Measurements from ENCODE around the gene KIF2B. TPM values are rescaled to one million over a fixed set of nuclear protein-coding genes. Genes with fewer than 3 reads are reported as not detected.

KIF2B gene
- total and polyA plus RNA-seq, 2 of the 4 experiments (the other 2 are of a cell fraction): not detected

DNA sequence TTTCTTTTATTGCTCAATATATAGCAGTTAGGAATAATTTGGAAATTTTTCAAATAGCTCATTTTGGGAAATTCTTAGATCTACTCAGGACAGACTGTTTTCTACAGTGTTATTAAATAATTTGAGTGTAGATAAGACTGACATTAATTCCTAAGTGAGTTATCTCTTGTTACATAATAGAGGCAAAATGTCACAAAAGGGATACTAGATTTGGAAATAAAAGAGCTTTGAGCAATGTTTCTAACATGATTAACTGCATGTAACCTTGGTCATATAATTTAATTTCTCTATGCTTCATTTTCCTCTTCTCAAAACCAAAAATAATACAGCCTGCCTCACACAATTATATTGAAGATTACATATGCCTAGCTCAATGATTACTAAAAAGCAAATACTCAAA, 16.3 kb upstream of the KIF2B start:
- ATAC-seq (ENCODE audit: low read depth): no peak

More for the DNA sequence above, 16.3 kb upstream of the KIF2B start:
- Histone ChIP-seq H2BK20ac (ENCODE audit: low read depth, low read length) (no peak overlapping the region), H3K27ac (ENCODE audit: insufficient read depth, low read length) (no peak overlapping the region), H3K79me1 (ENCODE audit: low read depth in 1 of 2, low read length in 2 of 2) (no peaks in the 10 kb centered on the region), H3K23ac (ENCODE audit: low read depth, low read length) (no peak overlapping the region), H3K9ac (ENCODE audit: low read depth, low read length) (no peak overlapping the region), H3K4me3 (ENCODE audit: insufficient read depth, low read depth, low read length) (no peak overlapping the region), H3K4me2 (ENCODE audit: low read depth, low read length) (no peak overlapping the region), H3K14ac (replicated peaks; ENCODE audit: low read depth, low read length) (no peak overlapping the region), H3K4ac (ENCODE audit: low read depth, low read length) (no peak overlapping the region), H4K5ac (ENCODE audit: low read depth, low read length) (no peak overlapping the region), H4K8ac (ENCODE audit: low read depth in 2 of 2, low read length in 2 of 2) (no peak overlapping the region), H3K4me1 (ENCODE audit: control insufficient read depth, insufficient read depth, low read length) (no peaks in the 10 kb centered on the region), H2AK9ac (replicated peaks; ENCODE audit: low read depth, low read length, poor library complexity) (no peak overlapping the region), H3K27me3 (ENCODE audit: control insufficient read depth, insufficient read depth, low read length) (no peaks in the 10 kb centered on the region), H3K56ac (ENCODE audit: extremely low read depth, insufficient read depth, low read length) (no peak overlapping the region), H3K18ac (ENCODE audit: low read depth, low read length) (no peak overlapping the region), H2AFZ (replicated peaks; ENCODE audit: low read length, poor library complexity) (no peak overlapping the region), H2BK5ac (ENCODE audit: low read depth, low read length, poor library complexity, severe bottlenecking) (no peak overlapping the region), H4K20me1 (ENCODE audit: insufficient read depth, low read length) (no peaks in the 10 kb centered on the region), H2BK120ac (ENCODE audit: low read depth, low read length) (no peak overlapping the region), H3K9me1 (ENCODE audit: insufficient read depth, low read length) (no peaks in the 10 kb centered on the region), H4K91ac (ENCODE audit: insufficient read depth, low read depth, low read length) (no peak overlapping the region), H3K9me3 (ENCODE audit: control insufficient read depth, insufficient read depth, low read length) (no peaks in the 10 kb centered on the region), H2AK5ac (ENCODE audit: low read depth, low read length) (no peak overlapping the region), H2BK15ac (ENCODE audit: low read depth, low read length) (no peak overlapping the region), H3K36me3 (ENCODE audit: control insufficient read depth, insufficient read depth, low read length) (no peaks in the 10 kb centered on the region)
- dilution Hi-C loops (cut with HindIII; ENCODE audit: low sequenced_read_pairs, unreplicated experiment): no loop called here
- POLR2A ChIA-PET (ENCODE audit: unreplicated experiment): no interaction called here
- DNase-seq: no peak
- CTCF ChIA-PET: no interaction called here
- intact Hi-C loops (cut with micrococcal nuclease): no loop called here
- no TSS peak for BruUV-seq (replicated peaks)
- in situ Hi-C loops (cut with MboI; ENCODE audit: low sequenced_read_pairs): no loop called here
- no peak for TF ChIP-seq POLR2A (IDR thresholded peaks at IDR 0.05; ENCODE audit: low read depth, low read length)
- TF ChIP-seq, protein P1, sequence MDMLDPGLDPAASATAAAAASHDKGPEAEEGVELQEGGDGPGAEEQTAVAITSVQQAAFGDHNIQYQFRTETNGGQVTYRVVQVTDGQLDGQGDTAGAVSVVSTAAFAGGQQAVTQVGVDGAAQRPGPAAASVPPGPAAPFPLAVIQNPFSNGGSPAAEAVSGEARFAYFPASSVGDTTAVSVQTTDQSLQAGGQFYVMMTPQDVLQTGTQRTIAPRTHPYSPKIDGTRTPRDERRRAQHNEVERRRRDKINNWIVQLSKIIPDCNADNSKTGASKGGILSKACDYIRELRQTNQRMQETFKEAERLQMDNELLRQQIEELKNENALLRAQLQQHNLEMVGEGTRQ (IDR thresholded peaks at IDR 0.05; ENCODE audit: low read depth, low read length): no peak
